GM23338 (cell line): Measurements from ENCODE around the gene ARL10. TPM values are rescaled to one million over a fixed set of nuclear protein-coding genes. Genes with fewer than 3 reads are reported as not detected.

ENCODE experiments used
- ATAC-seq: fragments of 200-7000 bp; cut with Tn5 transposase; 3 replicates; pipeline ENCODE4 v1.9.1; 2020
- DNase-seq: peaks from one replicate; pipeline ENCODE4 v3.0.0-alpha.2; 2015; ENCODE audit warnings: low spot score
- H2AFZ ChIP-seq: fragments of 200-600 bp; sonication (generic); 2 replicates; pipeline ENCODE4 v1.8.0; 2016; ENCODE audit warnings: antibody characterized with exemption, mild to moderate bottlenecking, moderate library complexity
- H3F3A ChIP-seq: fragments of 200-600 bp; sonication (generic); replicated peaks from 2 replicates; pipeline ENCODE4 v1.8.0; 2017; ENCODE audit warnings: antibody characterized with exemption, mixed run types, low read depth
- H3K27ac ChIP-seq: fragments of 200-600 bp; sonication (generic); 2 replicates; pipeline ENCODE4 v1.6.1; 2016; ENCODE audit warnings: low read depth
- H3K27me3 ChIP-seq: fragments of 200-600 bp; sonication (generic); 2 replicates; pipeline ENCODE4 v1.8.0; 2016; ENCODE audit warnings: mild to moderate bottlenecking, mixed run types, moderate library complexity; ENCODE audit not compliant: insufficient read depth
- H3K36me3 ChIP-seq: fragments of 200-600 bp; sonication (generic); 2 replicates; pipeline ENCODE4 v1.8.0; 2016; ENCODE audit warnings: mild to moderate bottlenecking; ENCODE audit not compliant: insufficient read depth
- H3K4me1 ChIP-seq: fragments of 200-600 bp; sonication (generic); 2 replicates; pipeline ENCODE4 v1.8.0; 2016; ENCODE audit warnings: mild to moderate bottlenecking, moderate library complexity; ENCODE audit not compliant: insufficient read depth
- H3K4me2 ChIP-seq: fragments of 200-600 bp; sonication (generic); 2 replicates; pipeline ENCODE4 v1.7.1; 2017; ENCODE audit warnings: mixed run types
- H3K4me3 ChIP-seq: fragments of 200-600 bp; sonication (generic); 2 replicates; pipeline ENCODE4 v1.6.1; 2016; ENCODE audit warnings: mixed run types
- H3K79me2 ChIP-seq: fragments of 200-600 bp; sonication (generic); replicated peaks from 2 replicates; pipeline ENCODE4 v1.8.0; 2017; ENCODE audit warnings: mild to moderate bottlenecking; ENCODE audit not compliant: insufficient read depth
- H3K9me2 ChIP-seq: fragments of 200-600 bp; sonication (generic); 2 replicates; pipeline ENCODE4 v1.8.0; 2017; ENCODE audit not compliant: insufficient read depth
- H4K20me1 ChIP-seq: fragments of 200-600 bp; sonication (generic); replicated peaks from 2 replicates; pipeline ENCODE4 v1.8.0; 2017; ENCODE audit warnings: mild to moderate bottlenecking; ENCODE audit not compliant: insufficient read depth
- H3K27ac Mint-ChIP-seq: 2 replicates; pipeline ENCODE4 v1.8.0; 2020; ENCODE audit warnings: inconsistent platforms, mild to moderate bottlenecking, moderate library complexity, mixed read lengths
- H3K27me3 Mint-ChIP-seq: 3 replicates; pipeline ENCODE4 v1.8.0; 2022; ENCODE audit warnings: low read depth, mild to moderate bottlenecking, moderate library complexity, mixed read lengths, inconsistent platforms; ENCODE audit not compliant: insufficient read depth, poor library complexity
- H3K36me3 Mint-ChIP-seq: 3 replicates; pipeline ENCODE4 v1.8.0; 2021; ENCODE audit warnings: low read depth, mild to moderate bottlenecking, inconsistent platforms, moderate library complexity, mixed read lengths
- H3K4me1 Mint-ChIP-seq: 3 replicates; pipeline ENCODE4 v1.8.0; 2020; ENCODE audit warnings: mild to moderate bottlenecking, inconsistent platforms, mixed read lengths
- H3K4me3 Mint-ChIP-seq: 3 replicates; pipeline ENCODE4 v1.8.0; 2021; ENCODE audit warnings: moderate library complexity, mild to moderate bottlenecking, inconsistent platforms, mixed read lengths
- H3K9me3 Mint-ChIP-seq: 3 replicates; pipeline ENCODE4 v1.8.0; 2020; ENCODE audit warnings: moderate library complexity, mild to moderate bottlenecking, inconsistent platforms, mixed read lengths
- CREB1 ChIP-seq: fragments of 250-450 bp; sonication (Bioruptor Pico); IDR thresholded peaks from 2 replicates; pipeline ENCODE4 v1.5.0; 2020; ENCODE audit warnings: low read depth, mild to moderate bottlenecking, moderate library complexity
- CTCF ChIP-seq, 2 experiments: fragments of 200-600 bp in 1 of 2; sonication (generic) in 1 of 2; conservative IDR thresholded peaks; 2 replicates each; pipeline versions ENCODE4 v1.5.1 to v1.6.1; 2016 to 2017; ENCODE audit warnings: antibody characterized with exemption in 2 of 2, low read depth in 2 of 2, mild to moderate bottlenecking in 2 of 2, moderate library complexity in 1 of 2
- EZH2 ChIP-seq: fragments of 200-600 bp; sonication (generic); IDR thresholded peaks from one replicate; pipeline ENCODE4 v1.8.0; 2017; ENCODE audit warnings: antibody characterized with exemption, mild to moderate bottlenecking, low read depth; ENCODE audit not compliant: unreplicated experiment
- EZH2phosphoT487 ChIP-seq: fragments of 200-600 bp; sonication (generic); IDR thresholded peaks from one replicate; pipeline ENCODE4 v1.8.1; 2018; ENCODE audit warnings: antibody characterized with exemption; ENCODE audit not compliant: unreplicated experiment
- JUNB ChIP-seq: IDR thresholded peaks from one replicate; pipeline ENCODE4 v1.6.1; 2016; ENCODE audit warnings: antibody characterized with exemption; ENCODE audit not compliant: unreplicated experiment
- NANOG ChIP-seq: IDR thresholded peaks from 2 replicates; pipeline ENCODE4 v1.6.1; 2016; ENCODE audit warnings: antibody characterized with exemption, borderline replicate concordance
- POLR2AphosphoS5 ChIP-seq: IDR thresholded peaks from 2 replicates; pipeline ENCODE4 v1.6.1; 2016; ENCODE audit warnings: antibody characterized with exemption, low read depth
- REST ChIP-seq: IDR thresholded peaks from one replicate; pipeline ENCODE4 v1.6.1; 2018; ENCODE audit warnings: antibody characterized with exemption; ENCODE audit not compliant: unreplicated experiment
- STAT1 ChIP-seq: IDR thresholded peaks from one replicate; pipeline ENCODE4 v1.6.1; 2016; ENCODE audit warnings: antibody characterized with exemption; ENCODE audit not compliant: unreplicated experiment
- ZNF114 ChIP-seq: fragments of 250-450 bp; sonication (Bioruptor Pico); IDR thresholded peaks from 2 replicates; pipeline ENCODE4 v1.5.0; 2020; ENCODE audit warnings: mild to moderate bottlenecking, moderate library complexity
- ZNF331 ChIP-seq: fragments of 250-450 bp; sonication (Bioruptor Pico); IDR thresholded peaks from 2 replicates; pipeline ENCODE4 v1.5.0; 2020; ENCODE audit warnings: low read depth, mild to moderate bottlenecking, moderate library complexity
- ZNF462 ChIP-seq: fragments of 250-450 bp; sonication (Bioruptor Pico); IDR thresholded peaks from 2 replicates; pipeline ENCODE4 v1.5.0; 2020; ENCODE audit warnings: mild to moderate bottlenecking, moderate library complexity
- polyA plus RNA-seq: library from polyadenylated mRNA; unstranded; fragments of >200 nt; fragmentation: Nextera tagmentation; extraction: Ambion mirVana; gene quantifications from 2 replicates; pipeline ENCODE4 v1.2.1, GENCODE V29; 2016
- total RNA-seq: library from RNA; depleted of rRNA; stranded (reverse); fragments of >200 nt; shearing (Covaris generic); gene quantifications from 2 replicates; pipeline ENCODE4 v1.2.3, GENCODE V29; 2014
- TF ChIP-seq, protein P1 (sequence below): IDR thresholded peaks from 2 replicates; pipeline ENCODE4 v1.6.1; 2016; ENCODE audit warnings: antibody characterized with exemption

Gene ARL10
- total and polyA plus RNA-seq, 2 experiments from 2014 or later: 2.5 to 7.9 TPM

DNA sequence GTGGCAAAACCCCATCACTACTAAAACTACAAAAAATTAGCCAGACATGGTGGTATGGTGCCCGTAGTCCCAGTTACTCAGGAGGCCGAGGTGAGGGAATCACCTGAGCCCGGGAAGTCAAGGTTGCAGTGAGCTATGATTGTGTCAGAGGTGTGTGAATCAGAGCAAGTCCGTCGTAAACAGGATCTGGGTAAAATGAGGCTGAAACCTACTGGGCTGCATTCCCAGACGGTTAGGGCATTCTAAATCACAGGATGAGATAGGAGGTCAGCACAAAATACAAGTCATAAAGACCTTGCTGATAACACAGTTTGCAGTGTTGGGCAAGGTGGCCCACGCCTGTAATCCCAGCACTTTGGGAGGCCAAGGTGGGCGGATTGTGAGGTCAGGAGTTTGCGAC, 53.0 kb downstream of the ARL10 start:
- H2AFZ ChIP-seq: no peak overlapping the region
- H3F3A ChIP-seq: 0 out of 2 replicates have a peak, but pooled peaks cover 4% of the 10 kb centered on the region
- H3K79me2 ChIP-seq: no peaks in the 10 kb centered on the region
- Mint-ChIP-seq H3K27ac (no peak overlapping the region), H3K27me3 (peaks cover 16% of the 10 kb centered on the region), H3K36me3 (peaks cover 20% of the 10 kb centered on the region), H3K4me1 (0 out of 3 replicates have a peak, but pooled peaks cover 3% of the 10 kb centered on the region), H3K9me3 (peaks cover 45% of the 10 kb centered on the region), H3K4me3 (no peak overlapping the region)
- H4K20me1 ChIP-seq: peaks cover 7% of the 10 kb centered on the region
- no peak for ATAC-seq
- no peak overlapping the region for H3K4me3 ChIP-seq
- H3K4me2 ChIP-seq: no peak overlapping the region
- 0 out of 2 replicates have a peak, but pooled peaks cover 3% of the 10 kb centered on the region for H3K36me3 ChIP-seq
- H3K4me1 ChIP-seq: 0 out of 2 replicates have a peak, but pooled peaks cover 3% of the 10 kb centered on the region
- no peak for DNase-seq
- H3K27ac ChIP-seq: no peak overlapping the region
- H3K27me3 ChIP-seq: peaks cover 29% of the 10 kb centered on the region
- TF ChIP-seq POLR2AphosphoS5 (no peak), EZH2 (no peak), NANOG (no peak), JUNB (no peak), STAT1 (no peak), ZNF114 (CRISPR knock-in tag) (no peak), CREB1 (CRISPR knock-in tag) (no peak), ZNF462 (CRISPR knock-in tag) (no peak), CTCF (conservative IDR thresholded peaks at IDR 0.05; ENCODE audit: low read depth in 2 of 2) (no peak), ZNF331 (CRISPR knock-in tag) (no peak), REST (no peak), EZH2phosphoT487 (no peak)
- TF ChIP-seq, protein P1, sequence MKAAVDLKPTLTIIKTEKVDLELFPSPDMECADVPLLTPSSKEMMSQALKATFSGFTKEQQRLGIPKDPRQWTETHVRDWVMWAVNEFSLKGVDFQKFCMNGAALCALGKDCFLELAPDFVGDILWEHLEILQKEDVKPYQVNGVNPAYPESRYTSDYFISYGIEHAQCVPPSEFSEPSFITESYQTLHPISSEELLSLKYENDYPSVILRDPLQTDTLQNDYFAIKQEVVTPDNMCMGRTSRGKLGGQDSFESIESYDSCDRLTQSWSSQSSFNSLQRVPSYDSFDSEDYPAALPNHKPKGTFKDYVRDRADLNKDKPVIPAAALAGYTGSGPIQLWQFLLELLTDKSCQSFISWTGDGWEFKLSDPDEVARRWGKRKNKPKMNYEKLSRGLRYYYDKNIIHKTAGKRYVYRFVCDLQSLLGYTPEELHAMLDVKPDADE: no peak
- H3K9me2 ChIP-seq: 0 out of 2 replicates have a peak, but pooled peaks cover 4% of the 10 kb centered on the region
